NT2/D1 (cell line): ENCODE measurements around the gene EGFR.

Experiments
- DNase-seq: peaks from one replicate; pipeline ENCODE4 v3.0.0-alpha.2; 2011; ENCODE audit warnings: low read depth, low spot score
- H3K27me3 ChIP-seq: 2 replicates; pipeline ENCODE4 v1.6.0; 2011; ENCODE audit warnings: mild to moderate bottlenecking; ENCODE audit not compliant: insufficient read length, insufficient read depth
- H3K36me3 ChIP-seq: 2 replicates; pipeline ENCODE4 v1.6.1; 2011; ENCODE audit warnings: mild to moderate bottlenecking, low read length, mixed read lengths; ENCODE audit not compliant: insufficient read depth, insufficient read length
- H3K4me1 ChIP-seq: 2 replicates; pipeline ENCODE4 v1.5.1; 2011; ENCODE audit not compliant: insufficient read depth, insufficient read length
- H3K4me3 ChIP-seq: 2 replicates; pipeline ENCODE4 v1.5.1; 2011; ENCODE audit warnings: low read depth; ENCODE audit not compliant: insufficient read length
- H3K9ac ChIP-seq: 2 replicates; pipeline ENCODE4 v1.6.0; 2011; ENCODE audit warnings: low read depth; ENCODE audit not compliant: insufficient read length
- H3K9me3 ChIP-seq: 2 replicates; pipeline ENCODE4 v1.5.1; 2011; ENCODE audit warnings: mild to moderate bottlenecking, low read length; ENCODE audit not compliant: insufficient read depth
- SUZ12 ChIP-seq: IDR thresholded peaks from 2 replicates; pipeline ENCODE4 v1.6.1; 2011; ENCODE audit not compliant: insufficient read length, insufficient read depth; ENCODE audit errors: extremely low read depth
- YY1 ChIP-seq: IDR thresholded peaks from 2 replicates; pipeline ENCODE4 v1.6.1; 2011; ENCODE audit not compliant: insufficient read length, insufficient read depth
- ZNF274 ChIP-seq: IDR thresholded peaks from 2 replicates; pipeline ENCODE4 v1.6.1; 2011; ENCODE audit warnings: mild to moderate bottlenecking, low read depth, low read length

Gene EGFR

GRCh38 chr7:55084307-55084706 lies 65.5 kb downstream of the EGFR start:
- no peak overlapping the region for H3K4me3 ChIP-seq
- no peak for TF ChIP-seq YY1
- TF ChIP-seq SUZ12 = no peak
- TF ChIP-seq ZNF274 = no peak
- peaks cover 10% of the 10 kb centered on the region for H3K4me1 ChIP-seq
- H3K9me3 ChIP-seq = no peaks in the 10 kb centered on the region
- H3K9ac ChIP-seq = no peak overlapping the region
- H3K36me3 ChIP-seq = no peaks in the 10 kb centered on the region
- no peaks in the 10 kb centered on the region for H3K27me3 ChIP-seq
- no peak for DNase-seq

GRCh38 chr7:55085511-55086412 lies 66.9 kb downstream of the EGFR start:
- Histone ChIP-seq H3K4me1 (peaks cover 7% of the 10 kb centered on the region), H3K27me3 (no peaks in the 10 kb centered on the region), H3K36me3 (no peaks in the 10 kb centered on the region), H3K9me3 (no peaks in the 10 kb centered on the region), H3K4me3 (no peak overlapping the region), H3K9ac (no peak overlapping the region)
- DNase-seq = no peak
- TF ChIP-seq YY1 = no peak
- no peak for TF ChIP-seq ZNF274
- TF ChIP-seq SUZ12 = no peak

GRCh38 chr7:55086413-55087201 lies 67.8 kb downstream of the EGFR start:
- Histone ChIP-seq H3K9me3 (no peaks in the 10 kb centered on the region), H3K36me3 (no peaks in the 10 kb centered on the region), H3K9ac (no peak overlapping the region), H3K27me3 (no peaks in the 10 kb centered on the region), H3K4me1 (peaks cover 7% of the 10 kb centered on the region), H3K4me3 (no peak overlapping the region)
- DNase-seq = no peak
- no peak for TF ChIP-seq SUZ12
- no peak for TF ChIP-seq YY1
- no peak for TF ChIP-seq ZNF274

GRCh38 chr7:55087521-55087961 lies 68.7 kb downstream of the EGFR start:
- TF ChIP-seq YY1 (no peak), ZNF274 (no peak), SUZ12 (no peak)
- H3K4me3 ChIP-seq = no peak overlapping the region
- peaks cover 7% of the 10 kb centered on the region for H3K4me1 ChIP-seq
- no peaks in the 10 kb centered on the region for H3K27me3 ChIP-seq
- no peak for DNase-seq
- no peak overlapping the region for H3K9ac ChIP-seq
- H3K36me3 ChIP-seq = no peaks in the 10 kb centered on the region
- no peaks in the 10 kb centered on the region for H3K9me3 ChIP-seq

GRCh38 chr7:55088107-55088506 lies 69.3 kb downstream of the EGFR start:
- no peak for DNase-seq
- no peak overlapping the region for H3K9ac ChIP-seq
- H3K4me1 ChIP-seq = peaks cover 7% of the 10 kb centered on the region
- no peak for TF ChIP-seq ZNF274
- TF ChIP-seq SUZ12 = no peak
- no peak for TF ChIP-seq YY1
- H3K27me3 ChIP-seq = no peaks in the 10 kb centered on the region
- H3K36me3 ChIP-seq = no peaks in the 10 kb centered on the region
- no peaks in the 10 kb centered on the region for H3K9me3 ChIP-seq
- H3K4me3 ChIP-seq = no peak overlapping the region

GRCh38 chr7:55088620-55089019 lies 69.8 kb downstream of the EGFR start:
- Histone ChIP-seq H3K4me3 (no peak overlapping the region), H3K9ac (no peak overlapping the region), H3K4me1 (peaks cover 7% of the 10 kb centered on the region), H3K9me3 (no peaks in the 10 kb centered on the region), H3K27me3 (no peaks in the 10 kb centered on the region), H3K36me3 (no peaks in the 10 kb centered on the region)
- no peak for DNase-seq
- TF ChIP-seq ZNF274 (no peak), YY1 (no peak), SUZ12 (no peak)

- TF ChIP-seq ZNF274 = no peak
- TF ChIP-seq YY1 = no peak
- no peak for TF ChIP-seq SUZ12
- no peaks in the 10 kb centered on the region for H3K27me3 ChIP-seq
- H3K36me3 ChIP-seq = no peaks in the 10 kb centered on the region
- DNase-seq = no peak
- H3K9ac ChIP-seq = no peak overlapping the region
- no peaks in the 10 kb centered on the region for H3K4me1 ChIP-seq
- H3K4me3 ChIP-seq = no peak overlapping the region
- no peaks in the 10 kb centered on the region for H3K9me3 ChIP-seq
Measured at GRCh38 chr7:55092186-55092974, 73.6 kb downstream of the EGFR start.
